DMS53 treated with DMSO at 0.1 percent for 48 hours (cell line): Measurements from ENCODE around the gene EEF1A2.

Source experiments
- DNase-seq: peaks from one replicate; lab custom pipeline; 2025; ENCODE audit not compliant: unreplicated experiment; lab: John Stamatoyannopoulos, UW

The EEF1A2 gene

DNA sequence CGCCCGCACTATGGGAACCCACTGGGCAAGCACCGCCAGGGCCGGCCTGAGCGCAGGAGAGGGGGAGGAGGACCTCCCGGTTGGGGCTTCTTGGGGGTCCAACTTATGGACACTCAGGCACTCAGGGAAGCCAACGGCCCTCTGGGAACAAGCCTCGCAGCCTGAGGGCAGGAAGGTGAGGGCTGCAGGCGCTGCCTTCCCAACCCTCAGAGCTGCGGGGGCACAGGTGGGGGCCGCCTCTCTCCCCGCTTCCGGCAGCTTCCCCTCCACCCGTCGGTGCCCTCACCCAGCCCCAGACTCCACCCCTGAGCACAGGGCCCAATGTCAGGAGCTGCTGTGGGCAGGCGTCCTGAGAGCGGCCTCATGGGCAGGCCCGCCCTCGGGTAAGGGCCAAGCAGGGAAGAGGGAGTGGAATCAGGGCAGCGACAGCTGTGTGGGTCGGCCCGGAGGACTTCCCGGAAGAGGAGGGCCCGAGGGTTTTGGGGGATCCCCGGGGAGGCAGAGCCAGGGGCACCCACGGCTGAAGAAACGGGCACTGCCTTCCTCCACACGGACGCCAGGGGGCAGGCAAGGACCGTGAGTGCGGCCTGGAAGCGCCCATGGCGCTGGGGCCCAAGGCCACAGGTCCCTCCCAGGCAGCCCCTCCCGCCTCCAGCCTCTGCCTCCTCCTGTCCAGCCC, 38.8 kb upstream of the EEF1A2 start:
- peak; percentile 67 for DNase-seq

GRCh38 chr20:63536997-63537524, 38.2 kb upstream of the EEF1A2 start, which contains the start of gene PTK6:
PTK6 (minus strand) TSS chr20:63537376; CDS start chr20:63537314, 62 bp downstream.
- no peak for DNase-seq

GRCh38 chr20:63536241-63536977, 37.5 kb upstream of the EEF1A2 start:
- DNase-seq, result no peak

DNA sequence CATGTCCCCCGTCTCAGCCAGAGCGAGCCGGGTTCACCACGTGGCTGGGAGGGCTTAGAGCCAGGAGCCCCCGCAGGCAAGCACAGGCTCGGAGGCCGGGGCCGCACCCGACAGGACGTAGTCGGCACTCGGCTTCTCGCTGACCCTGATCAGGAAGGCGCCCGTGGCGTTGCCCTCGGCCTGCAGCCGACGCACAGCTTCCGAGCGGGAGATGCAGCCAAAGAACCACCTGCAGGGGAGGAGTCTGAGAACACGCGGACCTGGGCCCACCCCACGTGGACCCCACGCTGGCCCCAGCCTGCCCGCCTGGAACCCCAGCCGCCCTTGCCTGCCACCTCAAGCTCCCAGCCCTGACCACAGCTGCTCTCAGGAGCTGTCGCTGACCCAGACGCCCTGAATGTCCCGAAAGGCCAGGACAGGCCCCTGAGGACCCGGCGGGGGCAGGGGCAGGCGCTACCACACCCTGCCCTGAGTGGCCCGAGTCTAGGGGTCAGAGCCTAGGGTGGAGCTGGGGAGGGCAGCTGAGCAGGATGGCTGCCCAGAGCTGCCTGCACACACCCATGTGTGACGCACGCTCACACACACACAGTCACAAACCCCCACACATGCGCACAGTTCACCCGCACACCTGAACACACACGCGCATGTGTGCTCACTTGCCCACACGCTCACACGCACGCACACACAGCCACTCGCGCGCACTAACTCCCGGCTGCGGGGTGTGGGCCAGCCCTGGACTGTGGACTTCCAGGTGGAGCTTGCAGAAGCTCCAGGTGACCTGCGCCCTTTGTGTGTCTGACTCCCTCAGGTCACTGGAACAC, 36.2 kb upstream of the EEF1A2 start:
- DNase-seq, result no peak

GRCh38 chr20:63534427-63534830, 35.5 kb upstream of the EEF1A2 start:
- DNase-seq, result no peak

DNA sequence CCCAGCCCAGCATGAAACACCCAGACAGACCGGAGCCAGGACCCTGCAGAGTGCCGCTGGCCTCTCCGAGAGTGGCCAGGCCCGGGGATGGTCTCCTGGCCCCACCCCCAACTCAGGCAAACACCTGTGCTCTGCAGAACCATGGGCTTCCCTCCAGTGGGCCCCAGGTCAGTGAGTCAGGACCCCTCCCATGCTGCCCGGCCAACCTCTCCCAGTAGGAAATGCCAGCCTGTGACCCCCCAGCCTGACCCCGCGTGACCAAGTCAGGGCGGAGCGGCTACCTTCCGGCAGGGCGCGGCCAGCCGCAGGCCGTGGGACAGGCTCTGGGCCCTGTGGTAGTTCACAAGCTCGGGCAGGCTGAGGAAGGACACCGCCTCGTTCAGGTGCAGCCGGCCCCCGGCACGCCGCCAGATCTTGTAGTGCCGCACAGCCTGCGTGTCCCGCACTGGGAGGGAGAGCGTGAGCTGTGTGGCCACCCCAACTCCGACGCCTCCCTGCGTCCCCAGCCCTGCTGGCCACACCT, 35.0 kb upstream of the EEF1A2 start:
- DNase-seq, result no peak

- no peak for DNase-seq
Measured at GRCh38 chr20:63533388-63533787, 34.5 kb upstream of the EEF1A2 start.

- DNase-seq, result no peak
Measured at GRCh38 chr20:63532449-63532971, 33.6 kb upstream of the EEF1A2 start.

DNA sequence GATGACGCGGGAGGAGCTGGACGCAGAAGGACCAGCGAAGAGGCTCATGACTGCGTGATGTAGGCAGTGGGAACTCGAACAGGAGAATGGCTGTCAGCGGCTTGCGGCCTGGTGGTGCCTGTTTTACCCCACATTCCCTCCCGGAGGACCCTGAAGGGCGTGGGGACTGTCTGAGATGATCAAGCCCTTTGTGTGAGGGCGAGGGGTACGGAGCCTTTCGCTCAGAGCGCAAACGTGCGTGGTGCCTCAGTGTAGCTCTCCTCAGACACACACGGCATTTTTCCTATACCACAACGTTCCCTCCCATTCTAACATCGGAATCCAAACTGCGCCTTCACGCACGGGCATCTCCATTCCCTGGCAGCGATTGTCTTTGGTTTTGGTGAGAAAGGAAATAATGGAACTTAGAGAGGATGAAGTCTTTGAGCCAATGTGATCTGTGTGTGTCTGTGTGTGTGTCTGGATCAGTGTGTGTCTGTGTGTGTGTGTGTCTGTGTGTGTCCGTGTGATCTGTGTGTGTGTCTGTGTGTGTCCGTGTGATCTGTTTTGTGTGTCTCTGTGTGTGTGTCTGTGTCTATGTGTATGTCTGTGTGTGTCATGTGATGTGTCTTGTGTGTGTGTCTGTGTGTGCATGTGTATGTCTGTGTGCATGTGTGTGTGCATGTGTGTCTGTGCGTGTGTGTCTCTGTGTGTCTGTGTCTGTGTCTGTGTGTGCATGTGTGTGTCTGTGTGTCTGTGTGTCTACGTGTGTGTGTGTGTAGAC, 33.0 kb upstream of the EEF1A2 start:
- DNase-seq, result no peak

GRCh38 chr20:63530788-63531160, 31.9 kb upstream of the EEF1A2 start:
- no peak for DNase-seq

DNA sequence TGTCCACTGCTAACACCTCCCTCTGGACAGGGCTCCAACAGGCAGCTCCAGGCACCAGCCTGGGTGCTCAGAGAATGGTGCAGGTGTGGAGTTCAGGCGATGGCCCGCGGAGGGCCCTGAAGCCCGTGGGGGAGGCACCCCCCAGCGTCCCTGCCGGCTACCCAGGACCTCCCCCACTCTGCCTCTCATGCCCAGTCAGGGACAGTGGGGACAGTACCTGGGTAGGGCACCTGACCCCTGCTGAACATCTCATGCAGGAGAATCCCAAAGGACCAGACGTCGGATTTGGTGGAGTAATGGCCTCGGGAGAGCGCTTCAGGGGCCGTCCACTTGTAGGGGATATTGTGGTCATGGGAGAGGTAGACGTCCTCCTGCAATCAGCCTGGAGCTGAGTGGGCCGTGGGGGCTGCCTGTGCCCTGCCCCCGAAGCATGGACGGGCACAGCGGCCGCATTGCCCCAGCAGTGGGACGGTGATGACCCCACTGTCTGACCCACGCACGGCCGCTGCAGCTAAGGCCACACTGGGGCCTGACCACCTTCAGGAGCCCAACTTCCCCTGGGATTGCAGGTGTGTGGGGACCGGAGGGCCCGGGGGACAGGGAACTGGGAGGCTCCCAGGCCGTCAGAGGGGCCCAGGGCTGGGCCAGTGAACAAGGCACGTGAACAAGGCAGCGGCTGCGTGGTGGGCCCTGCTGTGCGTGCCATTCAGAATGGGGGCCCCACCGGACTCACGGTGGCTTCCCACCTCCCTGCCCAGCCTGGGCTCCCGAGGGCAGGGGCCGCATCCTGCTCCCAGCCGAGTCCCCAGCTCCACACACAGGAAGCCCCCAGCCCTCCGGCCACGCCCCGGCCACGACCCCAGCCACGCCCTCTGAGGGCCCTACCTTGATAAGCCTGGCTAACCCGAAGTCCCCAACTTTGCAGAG, 31.2 kb upstream of the EEF1A2 start:
- no peak for DNase-seq

GRCh38 chr20:63529180-63529860, 30.4 kb upstream of the EEF1A2 start:
- no peak for DNase-seq

DNA sequence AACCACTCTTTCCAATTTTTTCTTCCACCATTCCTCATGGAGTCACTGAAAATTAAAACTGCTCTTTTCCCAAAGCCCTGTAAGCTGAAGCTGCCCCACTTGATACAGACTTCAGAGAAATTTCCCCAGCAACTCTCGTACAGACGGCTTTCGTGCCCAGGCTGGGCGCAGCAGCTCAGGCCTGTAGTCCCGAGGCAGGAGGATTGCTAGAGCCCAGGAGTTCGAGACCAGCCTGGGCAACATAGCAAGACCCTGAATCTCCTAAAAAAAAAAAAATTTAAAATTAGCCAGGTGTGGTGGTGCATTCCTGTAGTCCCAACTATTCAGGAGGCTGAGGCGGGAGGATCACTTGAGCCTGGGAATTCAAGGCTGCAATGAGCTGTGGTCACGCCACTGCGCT, 28.3 kb upstream of the EEF1A2 start:
- DNase-seq, result no peak

GRCh38 chr20:63525971-63526370, 27.1 kb upstream of the EEF1A2 start:
- no peak for DNase-seq

GRCh38 chr20:63525185-63525584, 26.3 kb upstream of the EEF1A2 start:
- no peak for DNase-seq

GRCh38 chr20:63522981-63523611, 24.2 kb upstream of the EEF1A2 start:
- no peak for DNase-seq

GRCh38 chr20:63522091-63522868, 23.4 kb upstream of the EEF1A2 start:
- no peak for DNase-seq
